Activated CD8-positive, alpha-beta memory T cell treated with anti-CD3 and anti-CD28 coated beads, Interleukin-2, amount 50 U/mL, for 24 hours (primary cell): Measurements from ENCODE around the gene KATNB1.

Experiments
- DNase-seq: peaks from one replicate; pipeline ENCODE4 v3.0.0-alpha.2; 2020; ENCODE audit errors: extremely low read depth

Gene KATNB1

GRCh38 chr16:57735755-57736418, at the start of gene KATNB1:
KATNB1 (plus strand) TSS chr16:57735770; CDS start chr16:57737244, 1,474 bp downstream.
- DNase-seq = no peak

GRCh38 chr16:57686577-57686976, 49.0 kb upstream of the KATNB1 start:
- DNase-seq = no peak

GRCh38 chr16:57687363-57687929, 48.1 kb upstream of the KATNB1 start:
- no peak for DNase-seq

- no peak for DNase-seq
Measured at GRCh38 chr16:57688487-57688986, 47.0 kb upstream of the KATNB1 start.

GRCh38 chr16:57688987-57689761, 46.4 kb upstream of the KATNB1 start:
- DNase-seq = no peak

- DNase-seq = no peak
Measured at GRCh38 chr16:57689762-57690558, 45.6 kb upstream of the KATNB1 start.

GRCh38 chr16:57690782-57691471, 44.6 kb upstream of the KATNB1 start:
- no peak for DNase-seq

- DNase-seq = no peak
Measured at GRCh38 chr16:57692636-57693035, 42.9 kb upstream of the KATNB1 start.

GRCh38 chr16:57693550-57693949, 42.0 kb upstream of the KATNB1 start:
- DNase-seq = no peak

GRCh38 chr16:57694231-57694724, 41.3 kb upstream of the KATNB1 start:
- DNase-seq = no peak

- DNase-seq = no peak
Measured at GRCh38 chr16:57694725-57695679, 40.6 kb upstream of the KATNB1 start, which contains the start of gene DRC7. DRC7 (plus strand) TSS chr16:57694806; CDS start chr16:57697950, 3,144 bp downstream.

- no peak for DNase-seq
Measured at GRCh38 chr16:57695680-57696069, 39.9 kb upstream of the KATNB1 start.

GRCh38 chr16:57696240-57696639, 39.3 kb upstream of the KATNB1 start:
- no peak for DNase-seq

GRCh38 chr16:57697896-57698537, 37.6 kb upstream of the KATNB1 start:
- DNase-seq = no peak

- DNase-seq = no peak
Measured at GRCh38 chr16:57698812-57699405, 36.7 kb upstream of the KATNB1 start.

- DNase-seq = no peak
Measured at GRCh38 chr16:57699481-57699880, 36.1 kb upstream of the KATNB1 start.

GRCh38 chr16:57699899-57700298, 35.7 kb upstream of the KATNB1 start:
- DNase-seq = no peak

GRCh38 chr16:57700781-57701551, 34.6 kb upstream of the KATNB1 start:
- DNase-seq = no peak
